Measurements from ENCODE around the gene ANKDD1B. TPM values are rescaled to one million over a fixed set of nuclear protein-coding genes. Genes with fewer than 3 reads are reported as not detected.

The ANKDD1B gene
- total RNA-seq, 1 experiment from 2014 or later = 0.10 TPM

GRCh38 chr5:75588666-75589065, 22.6 kb upstream of the ANKDD1B start:
- intact Hi-C loops (cut with micrococcal nuclease; ENCODE audit: unreplicated experiment) = loop anchor here (5.0 kb wide), 1 partner anchor 94 kb away; no protein-coding TSS in a partner anchor
- CTCF ChIA-PET = no interaction called here
- DNase-seq (ENCODE audit: low read depth, low spot score) (no peak), ATAC-seq (no peak)
- Histone ChIP-seq H3K4me3 (ENCODE audit: low read depth in 2 of 2, low read length in 2 of 2) (no peak overlapping the region), H3K27me3 (ENCODE audit: control insufficient read depth, insufficient read depth, low read length) (no peaks in the 10 kb centered on the region), H3K9me3 (ENCODE audit: control insufficient read depth, insufficient read depth, low read depth, low read length) (no peaks in the 10 kb centered on the region), H3K36me3 (ENCODE audit: control insufficient read depth, insufficient read depth, low read length) (peaks cover 14% of the 10 kb centered on the region; the same call in 1 of the 2 replicates), H3K4me1 (ENCODE audit: control insufficient read depth, insufficient read depth, low read length) (no peaks in the 10 kb centered on the region), H3K27ac (ENCODE audit: low read length) (no peak overlapping the region)
- no peak for TF ChIP-seq POLR2AphosphoS5 (IDR thresholded peaks at IDR 0.05; ENCODE audit: low read depth, low read length)
- TF ChIP-seq REST (IDR thresholded peaks at IDR 0.05; ENCODE audit: insufficient read depth in 1 of 2, low read depth in 2 of 2, low read length in 1 of 2) = no peak
- TF ChIP-seq TCF7L2 (IDR thresholded peaks at IDR 0.05; ENCODE audit: low read depth, low read length) = no peak
- TF ChIP-seq SIN3A (IDR thresholded peaks at IDR 0.05; ENCODE audit: borderline replicate concordance, insufficient read depth, low read depth, low read length) = no peak
- in situ Hi-C loops (cut with HindIII; ENCODE audit: low pct_unique_long_range_greater_than_20kb, low sequenced_read_pairs) = no loop called here
- POLR2A ChIA-PET = no interaction called here
- no TSS peak for BruUV-seq (replicated peaks)

GRCh38 chr5:75600535-75600934, 10.7 kb upstream of the ANKDD1B start:
- DNase-seq (ENCODE audit: low read depth, low spot score) = no peak
- POLR2A ChIA-PET = no interaction called here
- Histone ChIP-seq H3K9me3 (ENCODE audit: control insufficient read depth, insufficient read depth, low read depth, low read length) (no peaks in the 10 kb centered on the region), H3K4me1 (ENCODE audit: control insufficient read depth, insufficient read depth, low read length) (no peaks in the 10 kb centered on the region), H3K27me3 (ENCODE audit: control insufficient read depth, insufficient read depth, low read length) (no peaks in the 10 kb centered on the region), H3K36me3 (ENCODE audit: control insufficient read depth, insufficient read depth, low read length) (peaks cover 6% of the 10 kb centered on the region; the same call in 1 of the 2 replicates), H3K27ac (ENCODE audit: low read length) (no peak overlapping the region), H3K4me3 (ENCODE audit: low read depth in 2 of 2, low read length in 2 of 2) (no peak overlapping the region)
- intact Hi-C loops (cut with micrococcal nuclease; ENCODE audit: unreplicated experiment) = no loop called here
- BruUV-seq (replicated peaks) = no TSS peak
- no peak for ATAC-seq
- no peak for TF ChIP-seq SIN3A (IDR thresholded peaks at IDR 0.05; ENCODE audit: borderline replicate concordance, insufficient read depth, low read depth, low read length)
- no peak for TF ChIP-seq TCF7L2 (IDR thresholded peaks at IDR 0.05; ENCODE audit: low read depth, low read length)
- no peak for TF ChIP-seq POLR2AphosphoS5 (IDR thresholded peaks at IDR 0.05; ENCODE audit: low read depth, low read length)
- TF ChIP-seq REST (IDR thresholded peaks at IDR 0.05; ENCODE audit: insufficient read depth in 1 of 2, low read depth in 2 of 2, low read length in 1 of 2) = no peak
- TF ChIP-seq CTCF (IDR thresholded peaks at IDR 0.05) = no peak
- in situ Hi-C loops (cut with HindIII; ENCODE audit: low pct_unique_long_range_greater_than_20kb, low sequenced_read_pairs) = no loop called here
- CTCF ChIA-PET = no interaction called here

Measured in Panc1 (cell line).